Panc1 (cell line): Measurements from ENCODE around the gene OAS3. TPM values are rescaled to one million over a fixed set of nuclear protein-coding genes. Genes with fewer than 3 reads are reported as not detected.

ENCODE experiments used
- ATAC-seq: fragments of 200-7000 bp; cut with Tn5 transposase; 2 replicates; pipeline ENCODE4 v1.9.1; 2020; ENCODE audit warnings: mild to moderate bottlenecking, moderate library complexity
- BruUV-seq: library from RNA; stranded (reverse); fragments of 400-500 nt; replicated peaks from 2 replicates; lab custom pipeline; 2021; lab: Mats Ljungman, UMichigan
- CTCF ChIA-PET: fragments of 300-600 bp; sonication (Branson Sonifier 250); formaldehyde crosslinking; loops from one replicate; lab custom pipeline; 2022; ENCODE audit warnings: antibody characterized with exemption; lab: Charles Lee
- POLR2A ChIA-PET: fragments of 300-600 bp; sonication (Branson Sonifier 250); formaldehyde crosslinking; loops from one replicate; lab custom pipeline; 2022; ENCODE audit warnings: antibody characterized with exemption; lab: Charles Lee
- DNase-seq: peaks from one replicate; pipeline ENCODE4 v3.0.0-alpha.2; 2010; ENCODE audit warnings: low read depth, low spot score
- H3K27ac ChIP-seq: 2 replicates; pipeline ENCODE4 v1.5.1; 2011; ENCODE audit warnings: mild to moderate bottlenecking, low read length, inconsistent platforms
- H3K27me3 ChIP-seq: fragments of 200-500 bp; sonication (Bioruptor generic); 2 replicates; pipeline ENCODE4 v1.6.0; 2014; ENCODE audit warnings: low read length, inconsistent platforms; ENCODE audit not compliant: control insufficient read depth, insufficient read depth
- H3K36me3 ChIP-seq: fragments of 200-500 bp; sonication (Bioruptor generic); 2 replicates; pipeline ENCODE4 v1.5.1; 2014; ENCODE audit warnings: inconsistent platforms, mild to moderate bottlenecking, low read length, moderate library complexity; ENCODE audit not compliant: control insufficient read depth, insufficient read depth
- H3K4me1 ChIP-seq: 2 replicates; pipeline ENCODE4 v1.5.1; 2011; ENCODE audit warnings: inconsistent platforms, mild to moderate bottlenecking, low read length, moderate library complexity; ENCODE audit not compliant: control insufficient read depth, insufficient read depth
- H3K4me3 ChIP-seq, 2 experiments: 2 replicates each; pipeline ENCODE4 v1.5.1; 2011 to 2012; ENCODE audit warnings: low read depth in 2 of 2, low read length in 2 of 2, mild to moderate bottlenecking in 2 of 2, inconsistent platforms in 1 of 2, moderate library complexity in 1 of 2
- H3K9me3 ChIP-seq: fragments of 200-500 bp; sonication (Bioruptor generic); 2 replicates; pipeline ENCODE4 v1.5.1; 2014; ENCODE audit warnings: low read depth, mild to moderate bottlenecking, inconsistent platforms, low read length, moderate library complexity; ENCODE audit not compliant: control insufficient read depth, insufficient read depth
- POLR2AphosphoS5 ChIP-seq: IDR thresholded peaks from 2 replicates; pipeline ENCODE4 v1.6.1; 2012; ENCODE audit warnings: mild to moderate bottlenecking, low read depth, low read length, moderate library complexity
- SIN3A ChIP-seq: IDR thresholded peaks from 2 replicates; pipeline ENCODE4 v1.6.1; 2012; ENCODE audit warnings: low read depth, mild to moderate bottlenecking, low read length, moderate library complexity, borderline replicate concordance; ENCODE audit not compliant: insufficient read depth
- TCF7L2 ChIP-seq: IDR thresholded peaks from 2 replicates; pipeline ENCODE4 v1.6.1; 2011; ENCODE audit warnings: mild to moderate bottlenecking, low read depth, low read length, inconsistent platforms
- in situ Hi-C: cut with HindIII; loops from 2 replicates; pipeline ENCODE4 v1.10.0; 2016; ENCODE audit warnings: low sequenced_read_pairs, low pct_unique_long_range_greater_than_20kb
- intact Hi-C: fragments of 100-400 bp; cut with micrococcal nuclease; formaldehyde crosslinking; loops from one replicate; pipeline ENCODE4 v1.10.0; 2022; ENCODE audit not compliant: unreplicated experiment
- total RNA-seq: library from RNA; stranded (reverse); gene quantifications from one replicate; pipeline ENCODE4 v1.2.1, GENCODE V29; 2021; ENCODE audit not compliant: unreplicated experiment
- TF ChIP-seq, protein P1 (sequence below), 2 experiments: IDR thresholded peaks; 2 replicates each; pipeline ENCODE4 v1.6.1; 2011 to 2012; ENCODE audit warnings: low read depth in 2 of 2, control low read depth in 1 of 2, low read length in 1 of 2, mild to moderate bottlenecking in 1 of 2, moderate library complexity in 1 of 2; ENCODE audit not compliant: insufficient read depth in 1 of 2
- TF ChIP-seq, protein P2 (sequence below): fragments of 450-650 bp; IDR thresholded peaks from 2 replicates; pipeline ENCODE4 v1.5.1; 2017; ENCODE audit warnings: mild to moderate bottlenecking

Gene OAS3
- total RNA-seq, 1 experiment from 2014 or later = 33.3 TPM

DNA sequence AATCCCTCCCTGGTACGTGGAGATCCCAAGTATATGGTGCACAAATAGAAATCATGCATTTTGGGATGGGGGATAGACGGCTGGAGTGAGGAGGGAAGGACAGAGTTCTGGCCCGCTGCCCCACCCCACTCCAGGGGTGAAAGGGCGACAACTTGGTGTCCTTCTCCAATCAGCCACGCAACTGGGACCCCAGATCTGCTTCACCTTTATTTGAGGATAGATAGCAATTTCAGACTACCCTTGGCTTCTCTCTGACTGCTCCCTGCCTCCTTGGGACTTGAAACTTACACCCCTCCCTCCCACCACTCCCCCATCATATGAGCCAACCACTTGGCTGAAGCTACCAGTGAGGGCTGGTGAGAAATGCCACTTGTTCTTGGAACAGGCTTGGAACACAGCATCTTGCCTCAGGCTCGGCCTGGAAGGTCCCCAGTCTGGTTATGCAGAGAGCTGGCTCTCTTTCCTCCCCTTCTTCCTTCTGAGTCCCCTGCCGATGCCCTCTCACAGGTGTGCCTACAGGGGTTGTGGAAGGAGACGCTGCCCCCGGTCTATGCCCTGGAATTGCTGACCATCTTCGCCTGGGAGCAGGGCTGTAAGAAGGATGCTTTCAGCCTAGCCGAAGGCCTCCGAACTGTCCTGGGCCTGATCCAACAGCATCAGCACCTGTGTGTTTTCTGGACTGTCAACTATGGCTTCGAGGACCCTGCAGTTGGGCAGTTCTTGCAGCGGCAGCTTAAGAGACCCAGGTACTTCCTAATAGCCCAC lies 8.1 kb downstream of the OAS3 start:
- DNase-seq (no peak), ATAC-seq (0 out of 2 replicates have a peak, but pooled peaks have one; percentile 22)
- CTCF ChIA-PET = no interaction called here
- in situ Hi-C loops (no loop called here), intact Hi-C loops (no loop called here)
- Histone ChIP-seq H3K9me3 (no peaks in the 10 kb centered on the region), H3K4me3 (no peak overlapping the region), H3K27me3 (no peaks in the 10 kb centered on the region), H3K4me1 (no peaks in the 10 kb centered on the region), H3K36me3 (no peaks in the 10 kb centered on the region), H3K27ac (no peak overlapping the region)
- no TSS peak for BruUV-seq
- TF ChIP-seq, protein P1, sequence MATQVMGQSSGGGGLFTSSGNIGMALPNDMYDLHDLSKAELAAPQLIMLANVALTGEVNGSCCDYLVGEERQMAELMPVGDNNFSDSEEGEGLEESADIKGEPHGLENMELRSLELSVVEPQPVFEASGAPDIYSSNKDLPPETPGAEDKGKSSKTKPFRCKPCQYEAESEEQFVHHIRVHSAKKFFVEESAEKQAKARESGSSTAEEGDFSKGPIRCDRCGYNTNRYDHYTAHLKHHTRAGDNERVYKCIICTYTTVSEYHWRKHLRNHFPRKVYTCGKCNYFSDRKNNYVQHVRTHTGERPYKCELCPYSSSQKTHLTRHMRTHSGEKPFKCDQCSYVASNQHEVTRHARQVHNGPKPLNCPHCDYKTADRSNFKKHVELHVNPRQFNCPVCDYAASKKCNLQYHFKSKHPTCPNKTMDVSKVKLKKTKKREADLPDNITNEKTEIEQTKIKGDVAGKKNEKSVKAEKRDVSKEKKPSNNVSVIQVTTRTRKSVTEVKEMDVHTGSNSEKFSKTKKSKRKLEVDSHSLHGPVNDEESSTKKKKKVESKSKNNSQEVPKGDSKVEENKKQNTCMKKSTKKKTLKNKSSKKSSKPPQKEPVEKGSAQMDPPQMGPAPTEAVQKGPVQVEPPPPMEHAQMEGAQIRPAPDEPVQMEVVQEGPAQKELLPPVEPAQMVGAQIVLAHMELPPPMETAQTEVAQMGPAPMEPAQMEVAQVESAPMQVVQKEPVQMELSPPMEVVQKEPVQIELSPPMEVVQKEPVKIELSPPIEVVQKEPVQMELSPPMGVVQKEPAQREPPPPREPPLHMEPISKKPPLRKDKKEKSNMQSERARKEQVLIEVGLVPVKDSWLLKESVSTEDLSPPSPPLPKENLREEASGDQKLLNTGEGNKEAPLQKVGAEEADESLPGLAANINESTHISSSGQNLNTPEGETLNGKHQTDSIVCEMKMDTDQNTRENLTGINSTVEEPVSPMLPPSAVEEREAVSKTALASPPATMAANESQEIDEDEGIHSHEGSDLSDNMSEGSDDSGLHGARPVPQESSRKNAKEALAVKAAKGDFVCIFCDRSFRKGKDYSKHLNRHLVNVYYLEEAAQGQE (IDR thresholded peaks at IDR 0.05; ENCODE audit: insufficient read depth in 1 of 2, low read depth in 2 of 2, low read length in 1 of 2) = no peak
- no peak for TF ChIP-seq POLR2AphosphoS5
- TF ChIP-seq, protein P2, sequence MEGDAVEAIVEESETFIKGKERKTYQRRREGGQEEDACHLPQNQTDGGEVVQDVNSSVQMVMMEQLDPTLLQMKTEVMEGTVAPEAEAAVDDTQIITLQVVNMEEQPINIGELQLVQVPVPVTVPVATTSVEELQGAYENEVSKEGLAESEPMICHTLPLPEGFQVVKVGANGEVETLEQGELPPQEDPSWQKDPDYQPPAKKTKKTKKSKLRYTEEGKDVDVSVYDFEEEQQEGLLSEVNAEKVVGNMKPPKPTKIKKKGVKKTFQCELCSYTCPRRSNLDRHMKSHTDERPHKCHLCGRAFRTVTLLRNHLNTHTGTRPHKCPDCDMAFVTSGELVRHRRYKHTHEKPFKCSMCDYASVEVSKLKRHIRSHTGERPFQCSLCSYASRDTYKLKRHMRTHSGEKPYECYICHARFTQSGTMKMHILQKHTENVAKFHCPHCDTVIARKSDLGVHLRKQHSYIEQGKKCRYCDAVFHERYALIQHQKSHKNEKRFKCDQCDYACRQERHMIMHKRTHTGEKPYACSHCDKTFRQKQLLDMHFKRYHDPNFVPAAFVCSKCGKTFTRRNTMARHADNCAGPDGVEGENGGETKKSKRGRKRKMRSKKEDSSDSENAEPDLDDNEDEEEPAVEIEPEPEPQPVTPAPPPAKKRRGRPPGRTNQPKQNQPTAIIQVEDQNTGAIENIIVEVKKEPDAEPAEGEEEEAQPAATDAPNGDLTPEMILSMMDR = no peak
- no peak for TF ChIP-seq TCF7L2
- TF ChIP-seq SIN3A = no peak
- POLR2A ChIA-PET = no interaction called here

DNA sequence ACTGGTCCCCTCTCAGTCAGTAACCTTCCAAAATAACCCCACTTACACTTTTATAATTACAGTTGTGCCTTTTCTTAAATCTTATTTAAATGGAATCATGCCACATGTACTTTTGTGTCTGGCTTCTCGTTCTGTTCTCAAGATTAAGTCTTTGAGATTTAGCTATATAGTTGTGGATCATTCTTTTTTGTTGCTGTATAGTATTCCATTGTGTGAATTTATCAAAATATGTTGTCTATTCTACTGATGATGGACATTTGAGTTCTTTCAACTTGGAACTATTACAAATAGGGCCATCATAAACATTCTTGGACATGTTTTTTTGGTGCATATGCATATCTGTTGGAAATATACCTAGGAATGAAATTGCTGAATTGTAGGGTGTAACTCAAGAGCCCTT lies 9.0 kb downstream of the OAS3 start:
- Histone ChIP-seq H3K27ac (no peak overlapping the region), H3K4me3 (no peak overlapping the region), H3K4me1 (no peaks in the 10 kb centered on the region), H3K27me3 (no peaks in the 10 kb centered on the region), H3K9me3 (no peaks in the 10 kb centered on the region), H3K36me3 (no peaks in the 10 kb centered on the region)
- no TSS peak for BruUV-seq
- ATAC-seq (no peak), DNase-seq (no peak)
- ChIA-PET CTCF (no interaction called here), POLR2A (no interaction called here)
- intact Hi-C loops = no loop called here
- in situ Hi-C loops = no loop called here
- TF ChIP-seq TCF7L2 (no peak), SIN3A (no peak), POLR2AphosphoS5 (no peak)
- TF ChIP-seq, protein P1 (IDR thresholded peaks at IDR 0.05; ENCODE audit: insufficient read depth in 1 of 2, low read depth in 2 of 2, low read length in 1 of 2) = no peak
- TF ChIP-seq, protein P2 = no peak
